C4-2B (cell line): Measurements from ENCODE around the gene SREBF2.

Experiments
- H3K27ac ChIP-seq: fragments of 450-650 bp; 2 replicates; pipeline ENCODE4 v1.5.1; 2017
- CTCF ChIP-seq: fragments of 450-650 bp; conservative IDR thresholded peaks from 2 replicates; pipeline ENCODE4 v1.5.1; 2017; ENCODE audit warnings: mild to moderate bottlenecking
- ZFX ChIP-seq: fragments of 450-650 bp; IDR thresholded peaks from 2 replicates; pipeline ENCODE4 v1.6.1; 2017

SREBF2 gene

GRCh38 chr22:41815716-41816115 is 17.2 kb upstream of the SREBF2 start:
- no peak for TF ChIP-seq CTCF
- no peak for TF ChIP-seq ZFX
- H3K27ac ChIP-seq, result no peak overlapping the region

GRCh38 chr22:41816241-41816640 is 16.7 kb upstream of the SREBF2 start:
- TF ChIP-seq CTCF (no peak), ZFX (0 out of 2 replicates have a peak, but pooled peaks have one; percentile 7)
- H3K27ac ChIP-seq, result no peak overlapping the region

GRCh38 chr22:41816871-41817270 is 16.0 kb upstream of the SREBF2 start:
- H3K27ac ChIP-seq, result no peak overlapping the region
- TF ChIP-seq CTCF (no peak), ZFX (no peak)

- H3K27ac ChIP-seq, result no peak overlapping the region
- no peak for TF ChIP-seq ZFX
- TF ChIP-seq CTCF, result no peak
Observed at GRCh38 chr22:41818011-41818410, 14.9 kb upstream of the SREBF2 start.

GRCh38 chr22:41818596-41818995 is 14.3 kb upstream of the SREBF2 start:
- TF ChIP-seq ZFX (no peak), CTCF (no peak)
- no peak overlapping the region for H3K27ac ChIP-seq

- no peak overlapping the region for H3K27ac ChIP-seq
- TF ChIP-seq CTCF (no peak), ZFX (no peak)
Observed at GRCh38 chr22:41819257-41819656, 13.6 kb upstream of the SREBF2 start.

GRCh38 chr22:41820447-41820846 is 12.5 kb upstream of the SREBF2 start:
- TF ChIP-seq CTCF, result no peak
- TF ChIP-seq ZFX, result no peak
- H3K27ac ChIP-seq, result no peak overlapping the region
